Measurements from ENCODE around the gene PRPS2. TPM values are rescaled to one million over a fixed set of nuclear protein-coding genes. Genes with fewer than 3 reads are reported as not detected.

The PRPS2 gene
- polyA plus RNA-seq, 1 of the 3 experiments (the other 2 are of a cell fraction) = 11.1 TPM

Other genes starting within 250 kb of the PRPS2 start
- gene TLR7, start 75.7 kb downstream of the PRPS2 start, polyA plus RNA-seq (2012; rRNA removed) = not detected in 2 replicates
- gene TLR8, start 115.2 kb downstream of the PRPS2 start, polyA plus RNA-seq (2012; rRNA removed) = not detected in 2 replicates
- gene TMSB4X, start 183.7 kb downstream of the PRPS2 start, polyA plus RNA-seq (2012; rRNA removed) = 4,830 and 10,669 TPM in 2 replicates